Gastrocnemius medialis (tissue), 4 donors: ENCODE measurements around the gene MRPS2. TPM values are rescaled to one million over a fixed set of nuclear protein-coding genes. Genes with fewer than 3 reads are reported as not detected.

Experiments
- ATAC-seq, 2 donors: fragments of 150-250 bp; one replicate each; pipeline ENCODE4 v1.9.1; 2016
- DNase-seq, 2 donors: peaks; one replicate each; pipeline ENCODE4 v3.0.0-alpha.2; 2019
- H3K27ac ChIP-seq, 4 donors: fragments of 200-600 bp; sonication (generic); 1 replicate in 1 of 4; 2 replicates in 3 of 4; pipeline ENCODE4 v1.5.1; 2016 to 2018; ENCODE audit warnings: mild to moderate bottlenecking in 2 of 4, moderate library complexity in 1 of 4
- H3K27me3 ChIP-seq, 3 donors: fragments of 200-600 bp; sonication (generic) in 2 of 3; 1 replicate in 1 of 3; 2 replicates in 2 of 3; pipeline versions ENCODE4 v1.5.1 to v1.6.0; 2016 to 2019; ENCODE audit warnings: mild to moderate bottlenecking in 1 of 3, moderate library complexity in 1 of 3
- H3K36me3 ChIP-seq, 2 donors: fragments of 200-600 bp; sonication (generic) in 1 of 2; one replicate each; pipeline ENCODE4 v1.5.1; 2017 to 2018
- H3K4me1 ChIP-seq, 2 donors: fragments of 200-600 bp; sonication (generic) in 1 of 2; one replicate each; pipeline ENCODE4 v1.5.1; 2016 to 2017; ENCODE audit warnings: mild to moderate bottlenecking in 2 of 2
- H3K4me3 ChIP-seq, 4 donors: fragments of 200-600 bp; sonication (generic) in 3 of 4; 1 replicate in 1 of 4; 2 replicates in 3 of 4; pipeline ENCODE4 v1.5.1; 2016 to 2019; ENCODE audit warnings: mild to moderate bottlenecking in 2 of 4
- H3K9me3 ChIP-seq, 3 donors: fragments of 200-600 bp; sonication (generic) in 2 of 3; 1 replicate in 1 of 3; 2 replicates in 2 of 3; pipeline ENCODE4 v1.5.1; 2016 to 2019
- POLR2A ChIP-seq, 2 donors: fragments of 450-650 bp; IDR thresholded peaks; one replicate each; pipeline ENCODE4 v1.6.1; 2017; ENCODE audit warnings: antibody characterized with exemption in 2 of 2, mild to moderate bottlenecking in 2 of 2, moderate library complexity in 2 of 2
- in situ Hi-C, 4 donors: fragments of 200-750 bp; cut with MboI; loops; one replicate each; pipeline versions ENCODE4 v1.15.0 to v1.8.0; 2017; ENCODE audit warnings: low sequenced_read_pairs in 4 of 4
- intact Hi-C: fragments of 100-400 bp; cut with DNase I; formaldehyde crosslinking; loops from one replicate; pipeline ENCODE4 v1.15.1; 2023; ENCODE audit warnings: low total_unique reads
- total RNA-seq, 4 donors: library from RNA; depleted of rRNA; stranded (reverse); fragments of >200 nt; gene quantifications; one replicate each; pipeline versions ENCODE4 v1.1.0 to v1.2.3, GENCODE V29; 2016
- TF ChIP-seq, protein P1 (sequence below), 5 experiments: fragments of 450-650 bp in 3 of 5; fragments of 200-600 bp in 2 of 5; sonication (generic) in 2 of 5; IDR thresholded peaks in 4 of 5; conservative IDR thresholded peaks in 1 of 5; 1 replicate in 4 of 5; 2 replicates in 1 of 5; pipeline ENCODE4 v1.5.1; 2016 to 2019; ENCODE audit warnings: antibody characterized with exemption in 5 of 5, mild to moderate bottlenecking in 3 of 5, moderate library complexity in 3 of 5

Gene MRPS2
- total RNA-seq, 4 donors from 2014 or later = 48.8 to 108 (median 69.5) TPM

DNA sequence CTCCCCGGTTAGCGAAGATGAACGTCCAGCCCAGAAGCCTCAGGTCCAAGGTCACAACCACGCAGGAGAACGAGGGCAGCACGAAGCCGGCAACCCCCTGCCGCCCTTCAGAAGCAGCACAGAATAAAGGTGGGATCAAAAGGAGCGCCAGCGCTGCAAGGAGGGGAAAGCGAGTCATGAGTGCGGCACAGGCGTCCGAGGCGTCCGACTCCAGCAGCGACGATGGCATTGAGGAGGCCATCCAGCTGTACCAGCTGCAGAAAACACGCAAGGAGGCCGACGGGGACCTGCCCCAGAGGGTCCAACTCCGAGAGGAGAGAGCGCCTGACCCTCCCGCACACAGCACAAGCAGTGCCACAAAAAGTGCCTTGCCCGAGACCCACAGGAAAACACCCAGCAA, 15.1 kb upstream of the MRPS2 start:
- Histone ChIP-seq H3K9me3 (no peaks in the 10 kb centered on the region), H3K27me3 (no peaks in the 10 kb centered on the region), H3K36me3 (peaks cover 0 to 17% of the 10 kb centered on the region in 2 donors), H3K4me3 (no peak overlapping the region), H3K27ac (no peak overlapping the region), H3K4me1 (peaks cover 5 to 7% of the 10 kb centered on the region in 2 donors)
- intact Hi-C loops = no loop called here
- DNase-seq = no peak
- TF ChIP-seq, protein P1, sequence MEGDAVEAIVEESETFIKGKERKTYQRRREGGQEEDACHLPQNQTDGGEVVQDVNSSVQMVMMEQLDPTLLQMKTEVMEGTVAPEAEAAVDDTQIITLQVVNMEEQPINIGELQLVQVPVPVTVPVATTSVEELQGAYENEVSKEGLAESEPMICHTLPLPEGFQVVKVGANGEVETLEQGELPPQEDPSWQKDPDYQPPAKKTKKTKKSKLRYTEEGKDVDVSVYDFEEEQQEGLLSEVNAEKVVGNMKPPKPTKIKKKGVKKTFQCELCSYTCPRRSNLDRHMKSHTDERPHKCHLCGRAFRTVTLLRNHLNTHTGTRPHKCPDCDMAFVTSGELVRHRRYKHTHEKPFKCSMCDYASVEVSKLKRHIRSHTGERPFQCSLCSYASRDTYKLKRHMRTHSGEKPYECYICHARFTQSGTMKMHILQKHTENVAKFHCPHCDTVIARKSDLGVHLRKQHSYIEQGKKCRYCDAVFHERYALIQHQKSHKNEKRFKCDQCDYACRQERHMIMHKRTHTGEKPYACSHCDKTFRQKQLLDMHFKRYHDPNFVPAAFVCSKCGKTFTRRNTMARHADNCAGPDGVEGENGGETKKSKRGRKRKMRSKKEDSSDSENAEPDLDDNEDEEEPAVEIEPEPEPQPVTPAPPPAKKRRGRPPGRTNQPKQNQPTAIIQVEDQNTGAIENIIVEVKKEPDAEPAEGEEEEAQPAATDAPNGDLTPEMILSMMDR (IDR thresholded peaks at IDR 0.05 in 4 of 5, conservative IDR thresholded peaks at IDR 0.05 in 1 of 5) = no peak
- no peak for TF ChIP-seq POLR2A (IDR thresholded peaks at IDR 0.05)
- ATAC-seq = no peak
- in situ Hi-C loops = no loop called here

DNA sequence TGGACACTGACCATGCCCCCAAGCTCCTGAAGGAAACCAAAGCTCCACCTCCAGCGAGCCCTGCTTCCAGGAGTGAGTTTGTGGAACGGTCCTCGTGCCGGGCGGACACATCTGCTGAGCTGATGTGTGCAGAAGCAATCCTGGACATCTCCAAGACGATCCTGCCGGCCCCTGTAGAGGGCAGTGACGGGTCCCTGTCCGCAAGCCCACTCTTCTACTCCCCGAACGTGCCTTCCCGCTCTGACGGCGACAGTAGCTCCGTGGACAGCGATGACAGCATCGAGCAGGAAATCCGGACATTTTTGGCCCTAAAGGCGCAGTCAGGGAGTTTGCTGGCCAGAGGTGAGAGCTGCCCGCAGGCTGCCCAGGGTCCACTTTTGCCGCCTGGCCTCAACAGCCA, 14.7 kb upstream of the MRPS2 start:
- Histone ChIP-seq H3K4me3 (no peak overlapping the region), H3K27ac (no peak overlapping the region), H3K9me3 (no peaks in the 10 kb centered on the region), H3K4me1 (peaks cover under 1 to 3% of the 10 kb centered on the region in 2 donors), H3K27me3 (no peaks in the 10 kb centered on the region), H3K36me3 (peaks cover 0 to 17% of the 10 kb centered on the region in 2 donors)
- no peak for DNase-seq
- TF ChIP-seq, protein P1 (IDR thresholded peaks at IDR 0.05 in 4 of 5, conservative IDR thresholded peaks at IDR 0.05 in 1 of 5) = no peak
- no peak for TF ChIP-seq POLR2A (IDR thresholded peaks at IDR 0.05)
- in situ Hi-C loops = no loop called here
- no peak for ATAC-seq
- intact Hi-C loops = no loop called here

DNA sequence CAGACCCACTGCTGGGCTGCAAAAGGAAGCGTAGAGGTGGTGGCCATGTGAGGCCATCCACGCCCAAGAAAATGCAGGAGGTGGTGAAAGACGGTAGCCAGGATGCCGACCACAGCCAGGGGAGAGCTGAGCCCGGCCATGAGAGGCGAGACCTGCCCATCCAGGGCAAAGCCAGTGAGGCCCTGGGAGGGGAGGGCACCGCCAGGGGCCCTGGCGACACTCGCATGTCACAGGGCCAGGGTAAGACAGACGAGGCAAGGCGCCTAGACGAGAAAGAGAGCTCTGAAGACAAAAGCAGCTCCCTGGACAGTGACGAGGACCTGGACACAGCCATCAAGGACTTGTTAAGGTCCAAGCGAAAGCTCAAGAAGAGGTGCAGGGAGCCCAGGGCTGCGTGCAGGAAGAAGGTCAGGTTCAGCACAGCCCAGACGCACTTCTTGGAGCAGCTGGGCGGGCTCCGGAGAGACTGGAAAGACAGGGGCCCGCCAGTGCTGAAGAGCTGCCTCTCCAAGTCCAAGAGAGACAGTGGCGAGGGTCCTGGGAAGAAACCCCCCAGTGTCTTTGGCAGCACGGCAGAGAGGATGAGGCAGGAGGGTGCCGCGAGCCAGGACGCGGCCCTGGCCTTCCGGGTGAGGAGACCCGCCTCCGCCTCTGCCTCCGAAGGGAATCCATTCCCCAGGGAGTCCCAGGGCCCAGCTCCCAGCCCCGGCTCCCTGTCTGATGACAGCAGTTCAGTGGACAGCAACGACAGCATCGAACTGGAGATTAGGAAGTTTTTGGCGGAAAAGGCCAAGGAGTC, 14.0 kb upstream of the MRPS2 start:
- DNase-seq (no peak), ATAC-seq (no peak)
- H3K27me3 ChIP-seq = no peaks in the 10 kb centered on the region
- H3K9me3 ChIP-seq = no peaks in the 10 kb centered on the region
- H3K27ac ChIP-seq = no peak overlapping the region
- no peak overlapping the region for H3K4me3 ChIP-seq
- intact Hi-C loops = no loop called here
- TF ChIP-seq, protein P1 (IDR thresholded peaks at IDR 0.05 in 4 of 5, conservative IDR thresholded peaks at IDR 0.05 in 1 of 5) = no peak
- no peak for TF ChIP-seq POLR2A (IDR thresholded peaks at IDR 0.05)
- H3K36me3 ChIP-seq = peaks cover 0 to 17% of the 10 kb centered on the region in 2 donors
- no peaks in the 10 kb centered on the region for H3K4me1 ChIP-seq
- in situ Hi-C loops = no loop called here

DNA sequence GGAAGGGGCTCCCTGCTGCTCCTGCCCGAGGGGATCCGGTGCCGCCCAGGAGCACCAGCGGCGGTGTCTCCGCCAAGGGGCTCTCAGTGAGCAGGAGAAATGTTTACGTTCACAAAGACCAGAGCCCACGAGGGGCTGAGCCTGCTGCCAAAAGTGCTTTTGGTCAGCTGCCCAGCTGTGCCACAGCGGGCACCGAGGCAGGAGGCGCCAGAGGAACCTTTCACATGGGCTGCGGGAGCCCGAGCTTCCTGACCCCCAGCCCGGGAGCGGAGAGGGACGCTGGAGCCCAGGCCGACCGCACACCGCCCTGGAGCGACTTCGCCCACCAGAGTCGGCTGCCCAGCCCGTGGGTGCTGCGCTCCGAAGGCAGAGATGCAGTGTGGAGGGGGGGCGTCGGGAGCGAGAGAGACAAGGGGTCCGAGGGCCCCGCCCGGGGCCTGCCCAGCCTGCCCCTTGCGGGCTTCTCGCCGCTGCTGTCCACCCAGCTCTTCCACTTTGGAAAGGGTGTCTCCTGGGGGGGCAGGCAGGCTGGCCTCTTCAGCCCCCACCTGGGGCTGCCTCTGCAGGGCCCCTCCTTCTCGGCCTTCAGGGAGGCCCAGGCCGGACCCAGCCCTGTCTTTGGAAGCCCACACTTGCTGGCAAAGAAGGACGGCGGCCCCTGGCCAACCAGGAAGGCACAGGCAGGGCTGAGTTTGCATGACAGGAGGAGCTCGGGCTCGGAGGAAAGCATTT, 13.0 kb upstream of the MRPS2 start:
- DNase-seq (no peak), ATAC-seq (no peak)
- no peak overlapping the region for H3K27ac ChIP-seq
- no peak overlapping the region for H3K4me3 ChIP-seq
- no peaks in the 10 kb centered on the region for H3K27me3 ChIP-seq
- H3K4me1 ChIP-seq = no peaks in the 10 kb centered on the region
- peaks cover 0 to 17% of the 10 kb centered on the region in 2 donors for H3K36me3 ChIP-seq
- intact Hi-C loops = no loop called here
- H3K9me3 ChIP-seq = no peaks in the 10 kb centered on the region
- in situ Hi-C loops = no loop called here
- TF ChIP-seq POLR2A (IDR thresholded peaks at IDR 0.05) = no peak
- TF ChIP-seq, protein P1 (IDR thresholded peaks at IDR 0.05 in 4 of 5, conservative IDR thresholded peaks at IDR 0.05 in 1 of 5) = no peak
